Choroid plexus epithelial cell (primary cell): ENCODE data around the gene FMNL1.
"Not testable (repeated sequence)": the region's sequence is repeated elsewhere in the genome, so short reads cannot be mapped to it uniquely, and the experiment has no call there.

Source experiments
- DNase-seq: peaks from one replicate; pipeline ENCODE4 v3.0.0-alpha.2; 2010; ENCODE audit warnings: low read depth
- H3K4me3 ChIP-seq: 2 replicates; pipeline ENCODE4 v1.5.1; 2011; ENCODE audit warnings: low read depth, mild to moderate bottlenecking, control low read depth, low read length, moderate library complexity
- CTCF ChIP-seq: conservative IDR thresholded peaks from 2 replicates; pipeline ENCODE4 v1.5.1; 2011; ENCODE audit warnings: low read depth, mild to moderate bottlenecking, control low read depth, inconsistent platforms, low read length, moderate library complexity

Gene FMNL1

GRCh38 chr17:45246338-45246737 is 24.7 kb downstream of the FMNL1 start:
- no peak for TF ChIP-seq CTCF
- H3K4me3 ChIP-seq: peak overlapping the region; percentile 70
- DNase-seq: no peak

- peak; percentile 68 for TF ChIP-seq CTCF
- H3K4me3 ChIP-seq: peak overlapping the region; percentile 70
Observed at GRCh38 chr17:45246861-45247428, 25.3 kb downstream of the FMNL1 start.

GRCh38 chr17:45247429-45248131 is 25.9 kb downstream of the FMNL1 start:
- peak; percentile 85 for DNase-seq
- TF ChIP-seq CTCF: no peak
- H3K4me3 ChIP-seq: peak overlapping the region; percentile 70

More at GRCh38 chr17:45246861-45247428, 25.3 kb downstream of the FMNL1 start:
- DNase-seq: no peak

GRCh38 chr17:45248132-45248957 is 26.7 kb downstream of the FMNL1 start:
- TF ChIP-seq CTCF: no peak
- H3K4me3 ChIP-seq: peak overlapping the region; percentile 70
- DNase-seq: peak; percentile 31

- no peak overlapping the region for H3K4me3 ChIP-seq
- no peak for DNase-seq
- TF ChIP-seq CTCF: no peak
Observed at GRCh38 chr17:45251931-45252330, 30.2 kb downstream of the FMNL1 start.

GRCh38 chr17:45253237-45253636 is 31.6 kb downstream of the FMNL1 start:
- not testable (repeated sequence) for DNase-seq, H3K4me3 ChIP-seq

GRCh38 chr17:45253879-45254278 is 32.2 kb downstream of the FMNL1 start:
- TF ChIP-seq CTCF: no peak
- DNase-seq: no peak
- no peak overlapping the region for H3K4me3 ChIP-seq
